Measurements from ENCODE around the gene SRRT. TPM values are rescaled to one million over a fixed set of nuclear protein-coding genes. Genes with fewer than 3 reads are reported as not detected.

SRRT gene
- total RNA-seq, 1 donor from 2014 or later: 247 TPM

GRCh38 chr7:100854146-100854895 is 20.6 kb upstream of the SRRT start:
- intact Hi-C loops (cut with micrococcal nuclease): loop anchor here (5.0 kb wide), 1 partner anchor 162 kb away; the partner anchor contains the start of gene GIGYF1

- intact Hi-C loops (cut with micrococcal nuclease): loop anchor here (5.0 kb wide), 1 partner anchor 163 kb away; the partner anchor contains the start of gene GIGYF1
Measured at GRCh38 chr7:100854899-100855298, 20.0 kb upstream of the SRRT start.

- intact Hi-C loops (cut with micrococcal nuclease): no loop called here
Measured at GRCh38 chr7:100855515-100855914, 19.4 kb upstream of the SRRT start.

GRCh38 chr7:100856871-100857282 is 18.0 kb upstream of the SRRT start:
- intact Hi-C loops (cut with micrococcal nuclease): no loop called here

GRCh38 chr7:100859856-100860255 is 15.0 kb upstream of the SRRT start:
- intact Hi-C loops (cut with micrococcal nuclease): no loop called here

- intact Hi-C loops (cut with micrococcal nuclease): no loop called here
Measured at GRCh38 chr7:100860702-100861615, 13.9 kb upstream of the SRRT start.

- intact Hi-C loops (cut with micrococcal nuclease): no loop called here
Measured at GRCh38 chr7:100861616-100861985, 13.3 kb upstream of the SRRT start.

- intact Hi-C loops (cut with micrococcal nuclease): no loop called here
Measured at GRCh38 chr7:100863406-100863950, 11.4 kb upstream of the SRRT start.

GRCh38 chr7:100864263-100864845 is 10.5 kb upstream of the SRRT start:
- intact Hi-C loops (cut with micrococcal nuclease): no loop called here

- intact Hi-C loops (cut with micrococcal nuclease): loop anchor here (5.0 kb wide), 1 partner anchor 352 kb away; the partner anchor contains the start of genes PLOD3 and ZNHIT1
Measured at GRCh38 chr7:100865372-100865911, 9.5 kb upstream of the SRRT start.

- intact Hi-C loops (cut with micrococcal nuclease): loop anchor here (5.0 kb wide), 1 partner anchor 351 kb away; the partner anchor contains the start of genes PLOD3 and ZNHIT1
Measured at GRCh38 chr7:100865938-100866728, 8.8 kb upstream of the SRRT start.

GRCh38 chr7:100866729-100867039 is 8.2 kb upstream of the SRRT start:
- intact Hi-C loops (cut with micrococcal nuclease): loop anchor here (5.0 kb wide), 1 partner anchor 351 kb away; the partner anchor contains the start of genes PLOD3 and ZNHIT1

GRCh38 chr7:100867040-100867775 is 7.7 kb upstream of the SRRT start, which contains the start of gene TRIP6:
Gene TRIP6 (plus strand): TSS chr7:100867387. CDS start chr7:100867498, 111 bp downstream.
- intact Hi-C loops (cut with micrococcal nuclease): loop anchor here (5.0 kb wide), 1 partner anchor 350 kb away; the partner anchor contains the start of genes PLOD3 and ZNHIT1

GRCh38 chr7:100867776-100868485 is 7.0 kb upstream of the SRRT start:
- intact Hi-C loops (cut with micrococcal nuclease): loop anchor here (5.0 kb wide), 1 partner anchor 349 kb away; the partner anchor contains the start of genes PLOD3 and ZNHIT1

- intact Hi-C loops (cut with micrococcal nuclease): no loop called here
Measured at GRCh38 chr7:100873599-100874299, 1.2 kb upstream of the SRRT start.

- intact Hi-C loops (cut with micrococcal nuclease): no loop called here
Measured at GRCh38 chr7:100874300-100874576, 665 bp upstream of the SRRT start.

GRCh38 chr7:100875356-100875751 is 451 bp downstream of the SRRT start:
- intact Hi-C loops (cut with micrococcal nuclease): loop anchor here (1.0 to 5.0 kb wide), 3 partner anchors 12 to 168 kb away; partner anchors contain the start of genes POP7 and SLC12A9

- intact Hi-C loops (cut with micrococcal nuclease): loop anchor here (5.0 kb wide), 1 partner anchor 171 kb away; the partner anchor contains the start of gene POP7
Measured at GRCh38 chr7:100878013-100878412, 3.1 kb downstream of the SRRT start.

Data from T-helper 2 cell treated with Interferon-gamma antibody and Interleukin-4, amounts not matched to agents 100 ng/mL and 5 ng/mL, for 36 hours (primary cell).